ENCODE measurements around the gene CASTOR2. TPM values are rescaled to one million over a fixed set of nuclear protein-coding genes. Genes with fewer than 3 reads are reported as not detected.
A peak's percentile ranks its signal among the peaks of the same experiment; 100 is the strongest.

Gene CASTOR2
- total and polyA plus RNA-seq, 11 donors, result 9.6 to 180 (median 27.7) TPM

GRCh38 chr7:75042831-75043703, 78.6 kb downstream of the CASTOR2 start:
- Histone ChIP-seq H3K4me1 (peaks cover 0 to 12% (median 0%) of the 10 kb centered on the region in 12 donors), H3K36me3 (peaks cover 0 to 53% (median 36%) of the 10 kb centered on the region in 9 donors), H3K4me3 (no peak overlapping the region), H3K27me3 (no peaks in the 10 kb centered on the region), H3K9me3 (no peaks in the 10 kb centered on the region), H3K27ac (no peak overlapping the region)
- intact Hi-C loops (cut with DNase I), result no loop called here
- DNase-seq, result no peak
- 93 to 97% (median 96%) methylated on average over 15 to 28 of the region's 28 CpGs for WGBS, 4 donors
- no peak for ATAC-seq
- no peak for TF ChIP-seq POLR2A (IDR thresholded peaks at IDR 0.05)

- ATAC-seq (peak in 1 of 4 donors; percentile 4), DNase-seq (no peak)
- H3K4me3 ChIP-seq, result no peak overlapping the region
- H3K27me3 ChIP-seq, result no peaks in the 10 kb centered on the region
- TF ChIP-seq CTCF (IDR thresholded peaks at IDR 0.05) (no peak), POLR2A (IDR thresholded peaks at IDR 0.05) (no peak)
- intact Hi-C loops (cut with DNase I), result loop anchor here in 2 of 10 donors (5.0 kb wide), 2 partner anchors 629 to 634 kb away; no protein-coding TSS in a partner anchor
- H3K9me3 ChIP-seq, result no peaks in the 10 kb centered on the region
- WGBS, 4 donors, result 87 to 90% (median 89%) methylated on average over 14 of the region's 14 CpGs
- peaks cover 0 to 79% (median 64%) of the 10 kb centered on the region in 9 donors for H3K36me3 ChIP-seq
- peak overlapping the region in 7 of 12 donors; percentile 3 to 82 (median 57) for H3K27ac ChIP-seq
- H3K4me1 ChIP-seq, result peaks cover 0 to 12% (median 0%) of the 10 kb centered on the region in 12 donors
Measured at GRCh38 chr7:75045881-75046280, 81.4 kb downstream of the CASTOR2 start.

GRCh38 chr7:75048435-75049379, 84.2 kb downstream of the CASTOR2 start:
- Histone ChIP-seq H3K9me3 (no peaks in the 10 kb centered on the region), H3K27ac (no peak overlapping the region), H3K36me3 (peaks cover 0 to 80% (median 67%) of the 10 kb centered on the region in 9 donors), H3K4me3 (no peak overlapping the region), H3K27me3 (no peaks in the 10 kb centered on the region), H3K4me1 (peaks cover 0 to 12% (median 0%) of the 10 kb centered on the region in 12 donors)
- ATAC-seq, result no peak
- intact Hi-C loops (cut with DNase I), result loop anchor here in 2 of 10 donors (5.0 kb wide), 2 partner anchors 631 to 636 kb away; no protein-coding TSS in a partner anchor
- no peak for DNase-seq
- WGBS, 4 donors, result 86 to 90% (median 89%) methylated on average over 15 to 17 of the region's 17 CpGs
- TF ChIP-seq POLR2A (IDR thresholded peaks at IDR 0.05) (no peak), CTCF (IDR thresholded peaks at IDR 0.05) (no peak)

GRCh38 chr7:75049817-75050216, 85.3 kb downstream of the CASTOR2 start:
- ATAC-seq (no peak), DNase-seq (no peak)
- no peak overlapping the region for H3K27ac ChIP-seq
- peaks cover 0 to 82% (median 72%) of the 10 kb centered on the region in 9 donors for H3K36me3 ChIP-seq
- H3K4me3 ChIP-seq, result no peak overlapping the region
- 82 to 93% (median 88%) methylated on average over 10 of the region's 10 CpGs for WGBS, 4 donors
- no peaks in the 10 kb centered on the region for H3K27me3 ChIP-seq
- TF ChIP-seq POLR2A (IDR thresholded peaks at IDR 0.05) (no peak), CTCF (IDR thresholded peaks at IDR 0.05) (no peak)
- no peaks in the 10 kb centered on the region for H3K9me3 ChIP-seq
- peaks cover 0 to 20% (median 4%) of the 10 kb centered on the region in 12 donors for H3K4me1 ChIP-seq
- intact Hi-C loops (cut with DNase I), result loop anchor here in 2 of 10 donors (5.0 kb wide), 2 partner anchors 633 to 638 kb away; no protein-coding TSS in a partner anchor
